Hepatocyte (in vitro differentiated cells): Measurements from ENCODE around the gene ST14.

Source experiments
- CTCF ChIP-seq: fragments of 200-600 bp; sonication (generic); IDR thresholded peaks from 2 replicates; pipeline ENCODE4 v1.5.1; 2016; ENCODE audit warnings: antibody characterized with exemption, mild to moderate bottlenecking; ENCODE audit not compliant: poor library complexity
- EZH2 ChIP-seq: fragments of 200-600 bp; sonication (generic); IDR thresholded peaks from 2 replicates; pipeline ENCODE4 v1.6.1; 2016; ENCODE audit warnings: antibody characterized with exemption, mild to moderate bottlenecking, borderline replicate concordance
- EZH2phosphoT487 ChIP-seq: fragments of 200-600 bp; sonication (generic); IDR thresholded peaks from one replicate; pipeline ENCODE4 v1.6.1; 2018; ENCODE audit warnings: antibody characterized with exemption, mild to moderate bottlenecking, low read depth, moderate library complexity; ENCODE audit not compliant: unreplicated experiment, severe bottlenecking

DNA sequence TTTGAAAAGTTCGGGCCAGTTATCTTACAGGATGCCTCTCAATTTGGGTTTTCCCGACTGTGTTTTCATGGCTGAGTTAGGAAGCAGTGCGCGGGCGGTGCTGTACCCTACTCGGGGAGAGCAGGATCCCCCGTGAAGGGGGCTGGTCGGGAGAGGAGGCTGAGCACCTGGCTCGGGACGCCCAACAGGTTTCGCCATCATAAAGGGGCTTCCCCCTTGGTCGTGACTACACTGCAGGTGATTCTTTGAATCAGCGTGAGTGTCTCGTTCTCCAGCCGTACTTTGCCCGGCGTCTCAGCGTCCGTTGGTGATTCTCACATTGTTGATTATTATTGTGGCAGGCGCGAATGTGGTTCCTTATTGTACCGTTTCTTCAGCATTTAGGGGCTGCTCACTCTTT is 46.6 kb downstream of the ST14 start:
- TF ChIP-seq EZH2phosphoT487 (no peak), CTCF (no peak), EZH2 (no peak)
